LNCaP clone FGC (cell line): ENCODE data around the gene USP17L30.
A peak's percentile ranks its signal among the peaks of the same experiment; 100 is the strongest.
"Not testable (repeated sequence)": the region's sequence is repeated elsewhere in the genome, so short reads cannot be mapped to it uniquely, and the experiment has no call there.

Experiments
- DNase-seq: peaks from one replicate; pipeline ENCODE4 v3.0.0-alpha.2; 2011; ENCODE audit warnings: low read depth
- H3K4me3 ChIP-seq: 2 replicates; pipeline ENCODE4 v1.5.1; 2011; ENCODE audit warnings: mild to moderate bottlenecking, low read depth, low read length, control low read depth
- CTCF ChIP-seq: IDR thresholded peaks from 2 replicates; pipeline ENCODE4 v1.5.1; 2012; ENCODE audit warnings: mild to moderate bottlenecking; ENCODE audit not compliant: control insufficient read depth, insufficient read depth; ENCODE audit errors: extremely low read depth

Gene USP17L30

GRCh38 chr4:9362829-9363228, at the start of gene USP17L30:
Gene USP17L30, plus strand, starts transcription at chr4:9363129. Its CDS starts 0 bp downstream, at chr4:9363129.
- not testable (repeated sequence) for H3K4me3 ChIP-seq, DNase-seq

GRCh38 chr4:9324191-9324590, 38.7 kb upstream of the USP17L30 start:
- H3K4me3 ChIP-seq, DNase-seq: not testable (repeated sequence)

GRCh38 chr4:9324865-9325264, 38.1 kb upstream of the USP17L30 start, which contains the start of gene USP17L24:
Gene USP17L24, plus strand, starts transcription at chr4:9325165. Its CDS starts 0 bp downstream, at chr4:9325165.
- DNase-seq, H3K4me3 ChIP-seq: not testable (repeated sequence)

- not testable (repeated sequence) for DNase-seq, H3K4me3 ChIP-seq
Observed at GRCh38 chr4:9329611-9330010, 33.3 kb upstream of the USP17L30 start, which contains the start of gene USP17L25. Gene USP17L25, plus strand, starts transcription at chr4:9329911. Its CDS starts 0 bp downstream, at chr4:9329911.

- H3K4me3 ChIP-seq, DNase-seq: not testable (repeated sequence)
Observed at GRCh38 chr4:9334358-9334757, 28.6 kb upstream of the USP17L30 start, which contains the start of gene USP17L26. Gene USP17L26, plus strand, starts transcription at chr4:9334658. Its CDS starts 0 bp downstream, at chr4:9334658.

- DNase-seq, H3K4me3 ChIP-seq: not testable (repeated sequence)
Observed at GRCh38 chr4:9339103-9339502, 23.8 kb upstream of the USP17L30 start, which contains the start of gene USP17L5. Gene USP17L5, plus strand, starts transcription at chr4:9339403. Its CDS starts 0 bp downstream, at chr4:9339403.

GRCh38 chr4:9343848-9344247, 19.1 kb upstream of the USP17L30 start, which contains the start of gene USP17L27:
Gene USP17L27, plus strand, starts transcription at chr4:9344148. Its CDS starts 0 bp downstream, at chr4:9344148.
- not testable (repeated sequence) for H3K4me3 ChIP-seq, DNase-seq

- not testable (repeated sequence) for H3K4me3 ChIP-seq, DNase-seq
Observed at GRCh38 chr4:9348593-9348992, 14.3 kb upstream of the USP17L30 start, which contains the start of gene USP17L28. Gene USP17L28, plus strand, starts transcription at chr4:9348893. Its CDS starts 0 bp downstream, at chr4:9348893.

GRCh38 chr4:9350866-9351265, 12.1 kb upstream of the USP17L30 start:
- not testable (repeated sequence) for H3K4me3 ChIP-seq

GRCh38 chr4:9353338-9353737, 9.6 kb upstream of the USP17L30 start, which contains the start of gene USP17L29:
Gene USP17L29, plus strand, starts transcription at chr4:9353638. Its CDS starts 0 bp downstream, at chr4:9353638.
- DNase-seq, H3K4me3 ChIP-seq: not testable (repeated sequence)

More at GRCh38 chr4:9350866-9351265, 12.1 kb upstream of the USP17L30 start:
- DNase-seq: not testable (repeated sequence)

- DNase-seq, H3K4me3 ChIP-seq: not testable (repeated sequence)
Observed at GRCh38 chr4:9379881-9380280, 17.0 kb downstream of the USP17L30 start.

- not testable (repeated sequence) for DNase-seq
- TF ChIP-seq CTCF: peak; percentile 44; the same call in 1 of the 2 replicates
- peak overlapping the region; percentile 52 for H3K4me3 ChIP-seq
Observed at GRCh38 chr4:9381012-9381534, 18.1 kb downstream of the USP17L30 start.

GRCh38 chr4:9384126-9384525, 21.2 kb downstream of the USP17L30 start:
- no peak for TF ChIP-seq CTCF
- DNase-seq: no peak
- H3K4me3 ChIP-seq: no peak overlapping the region

GRCh38 chr4:9389001-9389400, 26.1 kb downstream of the USP17L30 start:
- DNase-seq, H3K4me3 ChIP-seq: not testable (repeated sequence)

- DNase-seq, H3K4me3 ChIP-seq: not testable (repeated sequence)
Observed at GRCh38 chr4:9405774-9406173, 42.8 kb downstream of the USP17L30 start.

- not testable (repeated sequence) for DNase-seq, H3K4me3 ChIP-seq
Observed at GRCh38 chr4:9406491-9406890, 43.6 kb downstream of the USP17L30 start.
